Upper lobe of left lung (tissue), 4 donors: ENCODE results near the gene COMTD1.

Experiments
- POLR2A ChIP-seq, 4 donors: fragments of 450-650 bp; IDR thresholded peaks; one replicate each; pipeline ENCODE4 v1.5.1; 2016 to 2017; ENCODE audit warnings: antibody characterized with exemption in 4 of 4, mild to moderate bottlenecking in 2 of 4
- POLR2AphosphoS5 ChIP-seq, 2 donors: sonication (generic); formaldehyde crosslinking; IDR thresholded peaks; one replicate each; pipeline ENCODE4 v1.5.1; 2017; ENCODE audit warnings: antibody characterized with exemption in 2 of 2
- TF ChIP-seq, protein P1 (sequence below), 6 experiments: fragments of 450-650 bp in 4 of 6; fragments of 200-600 bp in 2 of 6; sonication (generic) in 2 of 6; IDR thresholded peaks; one replicate each; pipeline ENCODE4 v1.5.1; 2016 to 2019; ENCODE audit warnings: antibody characterized with exemption in 6 of 6

GRCh38 chr10:75253281-75254220, 17.8 kb upstream of the COMTD1 start:
- TF ChIP-seq POLR2A (IDR thresholded peaks at IDR 0.05) (no peak), POLR2AphosphoS5 (IDR thresholded peaks at IDR 0.05) (no peak)
- TF ChIP-seq, protein P1, sequence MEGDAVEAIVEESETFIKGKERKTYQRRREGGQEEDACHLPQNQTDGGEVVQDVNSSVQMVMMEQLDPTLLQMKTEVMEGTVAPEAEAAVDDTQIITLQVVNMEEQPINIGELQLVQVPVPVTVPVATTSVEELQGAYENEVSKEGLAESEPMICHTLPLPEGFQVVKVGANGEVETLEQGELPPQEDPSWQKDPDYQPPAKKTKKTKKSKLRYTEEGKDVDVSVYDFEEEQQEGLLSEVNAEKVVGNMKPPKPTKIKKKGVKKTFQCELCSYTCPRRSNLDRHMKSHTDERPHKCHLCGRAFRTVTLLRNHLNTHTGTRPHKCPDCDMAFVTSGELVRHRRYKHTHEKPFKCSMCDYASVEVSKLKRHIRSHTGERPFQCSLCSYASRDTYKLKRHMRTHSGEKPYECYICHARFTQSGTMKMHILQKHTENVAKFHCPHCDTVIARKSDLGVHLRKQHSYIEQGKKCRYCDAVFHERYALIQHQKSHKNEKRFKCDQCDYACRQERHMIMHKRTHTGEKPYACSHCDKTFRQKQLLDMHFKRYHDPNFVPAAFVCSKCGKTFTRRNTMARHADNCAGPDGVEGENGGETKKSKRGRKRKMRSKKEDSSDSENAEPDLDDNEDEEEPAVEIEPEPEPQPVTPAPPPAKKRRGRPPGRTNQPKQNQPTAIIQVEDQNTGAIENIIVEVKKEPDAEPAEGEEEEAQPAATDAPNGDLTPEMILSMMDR (IDR thresholded peaks at IDR 0.05) = no peak
